DOHH2 (cell line): ENCODE measurements around the gene OPN1LW.

Experiments used
- H3F3A ChIP-seq: fragments of 200-600 bp; sonication (generic), shearing (Covaris generic); 2 replicates; pipeline ENCODE4 v1.6.0; 2016; ENCODE audit warnings: antibody characterized with exemption, mild to moderate bottlenecking; ENCODE audit not compliant: control insufficient read depth, insufficient read depth
- H3K27ac ChIP-seq: fragments of 200-600 bp; sonication (generic); 2 replicates; pipeline ENCODE4 v1.5.1; 2014; ENCODE audit warnings: low read depth, mild to moderate bottlenecking, low read length, moderate library complexity
- H3K27me3 ChIP-seq: fragments of 200-600 bp; sonication (generic); 2 replicates; pipeline ENCODE4 v1.6.1; 2014; ENCODE audit warnings: mild to moderate bottlenecking, low read length, mixed read lengths; ENCODE audit not compliant: control insufficient read depth
- H3K36me3 ChIP-seq: fragments of 200-600 bp; sonication (generic); 2 replicates; pipeline ENCODE4 v1.6.1; 2014; ENCODE audit warnings: mild to moderate bottlenecking, low read length, moderate library complexity, mixed read lengths; ENCODE audit not compliant: control insufficient read depth
- H3K4me1 ChIP-seq: fragments of 200-600 bp; sonication (generic); 2 replicates; pipeline ENCODE4 v1.6.1; 2014; ENCODE audit warnings: mild to moderate bottlenecking, low read length, mixed read lengths; ENCODE audit not compliant: control insufficient read depth
- H3K4me2 ChIP-seq: fragments of 200-600 bp; sonication (generic); 2 replicates; pipeline ENCODE4 v1.6.0; 2014; ENCODE audit warnings: mild to moderate bottlenecking, low read length, moderate library complexity
- H3K4me3 ChIP-seq: fragments of 200-600 bp; sonication (generic); 2 replicates; pipeline ENCODE4 v1.5.1; 2014; ENCODE audit warnings: mild to moderate bottlenecking, low read length, mixed read lengths
- H3K79me2 ChIP-seq: fragments of 200-600 bp; sonication (generic); 2 replicates; pipeline ENCODE4 v1.6.1; 2014; ENCODE audit warnings: mild to moderate bottlenecking, low read length, mixed read lengths; ENCODE audit not compliant: control insufficient read depth
- H3K9me2 ChIP-seq: fragments of 200-600 bp; sonication (generic); replicated peaks from 2 replicates; pipeline ENCODE4 v1.6.1; 2014; ENCODE audit warnings: mild to moderate bottlenecking, low read length, mixed read lengths; ENCODE audit not compliant: control insufficient read depth
- H3K9me3 ChIP-seq: fragments of 200-600 bp; sonication (generic); 2 replicates; pipeline ENCODE4 v1.6.1; 2014; ENCODE audit warnings: antibody characterized with exemption, low read length, mixed read lengths; ENCODE audit not compliant: control insufficient read depth, insufficient read depth
- H4K20me1 ChIP-seq: fragments of 200-600 bp; sonication (generic); 2 replicates; pipeline ENCODE4 v1.6.0; 2014; ENCODE audit warnings: low read depth, mild to moderate bottlenecking, antibody characterized with exemption, low read length, moderate library complexity; ENCODE audit not compliant: control insufficient read depth, insufficient read depth
- EZH2phosphoT487 ChIP-seq: fragments of 200-600 bp; sonication (generic); IDR thresholded peaks from 2 replicates; pipeline ENCODE4 v1.6.1; 2017; ENCODE audit warnings: borderline replicate concordance, mild to moderate bottlenecking, antibody characterized with exemption, low read length, moderate library complexity, mixed read lengths
- TF ChIP-seq, protein P1 (sequence below): fragments of 200-600 bp; sonication (generic); IDR thresholded peaks from one replicate; pipeline ENCODE4 v1.5.1; 2014; ENCODE audit warnings: antibody characterized with exemption, mild to moderate bottlenecking, low read depth, low read length; ENCODE audit not compliant: poor library complexity, severe bottlenecking

OPN1LW gene

DNA sequence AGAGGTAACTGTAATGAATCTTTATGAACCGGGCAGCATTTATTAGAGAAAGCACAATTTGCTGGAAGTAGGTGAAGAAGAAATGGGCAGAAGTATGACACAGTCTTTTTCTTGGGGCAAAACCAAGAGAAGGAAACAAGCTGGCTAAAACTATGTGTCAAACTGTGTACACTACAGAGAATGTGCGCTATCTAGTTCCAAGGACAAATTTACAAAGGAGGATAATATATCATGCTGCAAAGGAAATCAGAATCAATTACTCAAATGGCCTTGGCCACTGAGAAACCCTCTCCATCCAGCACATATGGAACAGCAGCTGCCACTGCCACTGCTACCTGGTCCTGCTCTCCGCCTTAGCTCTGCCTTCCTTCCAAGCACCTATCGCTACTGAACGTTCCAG, 29.4 kb upstream of the OPN1LW start:
- Histone ChIP-seq H3K79me2 (no peaks in the 10 kb centered on the region), H3F3A (no peaks in the 10 kb centered on the region), H3K27me3 (peaks cover 3% of the 10 kb centered on the region; the same call in 1 of the 2 replicates), H3K4me2 (no peak overlapping the region), H3K36me3 (no peaks in the 10 kb centered on the region), H3K27ac (no peak overlapping the region), H3K9me2 (no peaks in the 10 kb centered on the region), H3K9me3 (no peaks in the 10 kb centered on the region), H4K20me1 (no peaks in the 10 kb centered on the region), H3K4me3 (no peak overlapping the region), H3K4me1 (no peaks in the 10 kb centered on the region)
- TF ChIP-seq EZH2phosphoT487 = no peak
- TF ChIP-seq, protein P1, sequence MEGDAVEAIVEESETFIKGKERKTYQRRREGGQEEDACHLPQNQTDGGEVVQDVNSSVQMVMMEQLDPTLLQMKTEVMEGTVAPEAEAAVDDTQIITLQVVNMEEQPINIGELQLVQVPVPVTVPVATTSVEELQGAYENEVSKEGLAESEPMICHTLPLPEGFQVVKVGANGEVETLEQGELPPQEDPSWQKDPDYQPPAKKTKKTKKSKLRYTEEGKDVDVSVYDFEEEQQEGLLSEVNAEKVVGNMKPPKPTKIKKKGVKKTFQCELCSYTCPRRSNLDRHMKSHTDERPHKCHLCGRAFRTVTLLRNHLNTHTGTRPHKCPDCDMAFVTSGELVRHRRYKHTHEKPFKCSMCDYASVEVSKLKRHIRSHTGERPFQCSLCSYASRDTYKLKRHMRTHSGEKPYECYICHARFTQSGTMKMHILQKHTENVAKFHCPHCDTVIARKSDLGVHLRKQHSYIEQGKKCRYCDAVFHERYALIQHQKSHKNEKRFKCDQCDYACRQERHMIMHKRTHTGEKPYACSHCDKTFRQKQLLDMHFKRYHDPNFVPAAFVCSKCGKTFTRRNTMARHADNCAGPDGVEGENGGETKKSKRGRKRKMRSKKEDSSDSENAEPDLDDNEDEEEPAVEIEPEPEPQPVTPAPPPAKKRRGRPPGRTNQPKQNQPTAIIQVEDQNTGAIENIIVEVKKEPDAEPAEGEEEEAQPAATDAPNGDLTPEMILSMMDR = no peak

GRCh38 chrX:154115071-154115470, 29.0 kb upstream of the OPN1LW start:
- no peak for TF ChIP-seq EZH2phosphoT487
- TF ChIP-seq, protein P1 = no peak
- Histone ChIP-seq H3K79me2 (no peaks in the 10 kb centered on the region), H3K27me3 (peaks cover 3% of the 10 kb centered on the region; the same call in 1 of the 2 replicates), H3K9me3 (no peaks in the 10 kb centered on the region), H3K36me3 (no peaks in the 10 kb centered on the region), H3K9me2 (no peaks in the 10 kb centered on the region), H3K4me1 (no peaks in the 10 kb centered on the region), H3K4me3 (no peak overlapping the region), H3F3A (no peaks in the 10 kb centered on the region), H4K20me1 (no peaks in the 10 kb centered on the region), H3K27ac (no peak overlapping the region), H3K4me2 (no peak overlapping the region)

DNA sequence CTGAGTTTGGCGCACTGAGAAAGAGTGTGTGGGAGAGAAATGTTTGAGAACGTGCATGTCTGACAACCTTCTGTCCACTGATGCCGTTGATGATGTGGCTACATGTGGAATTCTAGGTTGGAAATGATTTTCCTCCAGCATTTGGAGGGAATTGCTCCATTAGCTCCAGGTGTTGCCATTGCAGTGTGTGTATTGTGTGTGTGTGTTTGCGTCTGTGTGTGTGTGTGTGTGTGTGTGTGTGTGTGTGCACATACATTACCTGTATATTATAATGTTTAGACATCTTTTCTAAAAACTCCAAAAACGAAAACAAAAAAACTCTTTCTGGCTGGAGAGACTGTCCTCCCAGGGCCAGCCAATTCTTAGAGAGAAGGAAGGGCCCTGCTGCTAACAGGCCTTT, 28.3 kb upstream of the OPN1LW start:
- Histone ChIP-seq H3K27ac (no peak overlapping the region), H3K4me1 (no peaks in the 10 kb centered on the region), H3K4me3 (no peak overlapping the region), H3K9me3 (no peaks in the 10 kb centered on the region), H4K20me1 (no peaks in the 10 kb centered on the region), H3K79me2 (no peaks in the 10 kb centered on the region), H3K9me2 (no peaks in the 10 kb centered on the region), H3F3A (no peaks in the 10 kb centered on the region), H3K27me3 (peaks cover 3% of the 10 kb centered on the region; the same call in 1 of the 2 replicates), H3K4me2 (no peak overlapping the region), H3K36me3 (no peaks in the 10 kb centered on the region)
- TF ChIP-seq, protein P1 = no peak
- TF ChIP-seq EZH2phosphoT487 = no peak
